GM21381 (cell line): ENCODE measurements around the gene SLC3A2.

Experiments
- ATAC-seq: cut with Tn5 transposase; IDR thresholded peaks from one replicate; pipeline ENCODE4 v1.9.1; 2021; ENCODE audit warnings: mild to moderate bottlenecking, moderate library complexity; ENCODE audit not compliant: unreplicated experiment

The SLC3A2 gene

DNA sequence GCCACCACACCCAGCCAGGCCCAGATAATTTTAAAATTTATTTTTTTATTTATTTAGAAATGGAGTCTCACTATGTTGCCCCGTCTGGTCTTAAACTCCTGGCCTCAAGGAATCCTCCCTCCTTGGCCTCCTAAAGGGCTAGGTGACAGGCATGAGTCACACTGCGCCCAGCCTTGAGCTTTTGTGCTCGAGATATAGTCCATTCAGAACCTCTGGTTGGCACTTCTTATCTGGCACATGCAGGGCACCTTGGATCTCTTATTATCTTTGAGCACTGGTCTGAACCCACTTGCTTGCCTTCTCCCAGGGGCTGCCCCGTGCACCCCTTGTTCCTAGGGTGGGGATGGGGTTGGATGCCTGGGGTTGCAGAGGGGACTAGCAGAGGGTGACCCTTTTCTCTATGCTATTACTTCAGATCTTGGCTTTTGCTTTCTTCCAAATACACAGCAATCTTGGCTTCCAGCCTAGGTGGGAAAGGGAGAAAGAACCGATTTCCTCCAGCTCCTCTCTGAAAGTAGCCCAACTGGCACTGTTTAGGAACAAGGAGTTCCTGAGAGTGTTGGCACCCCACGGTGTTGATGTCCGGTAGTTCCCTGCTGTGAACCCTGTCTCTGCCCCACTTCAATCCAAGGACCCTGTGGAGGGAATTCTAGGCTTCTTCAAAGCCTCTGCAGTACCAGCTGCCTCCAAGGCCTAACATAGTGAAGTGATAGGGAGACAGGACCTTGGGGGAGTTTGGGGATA is 1.3 kb upstream of the SLC3A2 start:
- ATAC-seq: no peak

DNA sequence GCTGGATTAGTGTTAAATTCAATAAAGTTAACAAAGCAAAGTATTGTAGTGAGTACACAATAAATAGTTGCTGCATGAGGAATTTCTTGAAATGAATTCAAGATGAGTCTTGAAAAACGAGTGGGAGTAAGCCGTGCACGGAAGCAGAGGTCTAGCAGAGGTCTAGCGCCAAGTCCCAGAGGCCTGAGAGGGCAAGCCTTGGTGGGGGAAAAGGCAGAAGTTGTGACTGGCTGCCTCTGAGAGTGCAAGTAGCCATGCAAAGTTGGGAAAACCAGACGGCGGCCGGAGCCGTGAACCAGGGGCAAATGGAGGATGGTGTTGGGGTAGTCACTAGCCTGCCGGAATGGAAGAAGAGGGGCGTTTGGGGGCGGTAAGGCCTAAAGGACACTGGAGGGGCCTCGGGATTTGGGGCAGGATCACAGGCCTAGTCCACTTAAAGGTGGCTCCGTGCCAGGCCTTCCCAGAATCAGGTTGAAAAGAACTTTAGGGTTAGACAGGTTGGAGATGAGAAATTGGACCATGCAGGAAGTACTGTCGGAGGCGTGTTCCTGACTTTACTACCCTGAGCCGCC is 379 bp upstream of the SLC3A2 start:
- no peak for ATAC-seq

DNA sequence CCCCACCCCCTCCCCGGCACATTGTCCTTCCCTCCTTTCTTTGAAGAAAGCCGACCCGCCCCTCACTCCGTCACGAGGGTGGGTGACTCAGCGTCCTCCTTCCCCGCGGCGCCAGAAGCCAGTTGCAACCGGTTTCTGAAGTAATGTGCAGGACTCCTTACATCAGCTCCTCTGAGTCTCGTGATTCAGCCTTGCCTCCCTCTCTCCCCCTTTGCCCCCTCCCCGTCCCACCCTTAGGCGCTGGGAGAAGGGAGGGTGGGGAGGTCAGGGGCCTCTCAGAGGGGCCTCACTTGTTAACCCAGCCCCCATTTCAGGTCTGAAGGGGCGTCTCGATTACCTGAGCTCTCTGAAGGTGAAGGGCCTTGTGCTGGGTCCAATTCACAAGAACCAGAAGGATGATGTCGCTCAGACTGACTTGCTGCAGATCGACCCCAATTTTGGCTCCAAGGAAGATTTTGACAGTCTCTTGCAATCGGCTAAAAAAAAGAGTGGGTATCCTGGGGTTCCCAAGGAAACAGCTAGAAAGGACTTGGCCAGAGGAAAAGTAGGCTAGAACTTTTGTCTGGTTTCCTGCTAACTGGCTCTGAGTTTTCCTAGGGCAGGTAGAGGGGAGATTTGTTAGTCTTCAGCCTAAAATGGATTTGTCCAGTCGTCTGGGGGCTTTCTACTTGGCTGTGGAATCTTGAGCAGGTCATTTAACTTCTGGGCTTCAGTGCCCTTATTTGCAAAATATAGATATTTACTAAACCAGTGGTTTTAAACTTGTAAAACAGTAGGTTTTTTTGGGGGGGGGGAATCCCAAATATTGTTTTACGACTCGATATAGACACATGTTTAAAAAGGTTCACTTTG is 1.1 kb downstream of the SLC3A2 start:
- peak; percentile 37 for ATAC-seq

DNA sequence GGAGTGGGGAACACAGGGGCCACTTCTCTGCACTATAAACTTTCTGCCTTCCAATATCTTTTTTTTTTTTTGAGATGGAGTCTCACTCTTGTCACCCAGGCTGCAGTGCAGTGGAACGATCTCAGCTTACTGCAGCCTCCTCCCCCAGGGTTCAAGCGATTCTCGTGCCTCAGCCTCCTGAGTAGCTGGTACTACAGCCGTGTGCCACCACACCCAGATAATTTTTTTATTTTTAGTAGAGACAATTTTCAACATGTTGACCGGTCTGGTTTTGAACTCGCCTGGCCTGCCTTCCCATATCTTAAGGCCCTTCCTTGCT is 1.7 kb downstream of the SLC3A2 start:
- no peak for ATAC-seq

DNA sequence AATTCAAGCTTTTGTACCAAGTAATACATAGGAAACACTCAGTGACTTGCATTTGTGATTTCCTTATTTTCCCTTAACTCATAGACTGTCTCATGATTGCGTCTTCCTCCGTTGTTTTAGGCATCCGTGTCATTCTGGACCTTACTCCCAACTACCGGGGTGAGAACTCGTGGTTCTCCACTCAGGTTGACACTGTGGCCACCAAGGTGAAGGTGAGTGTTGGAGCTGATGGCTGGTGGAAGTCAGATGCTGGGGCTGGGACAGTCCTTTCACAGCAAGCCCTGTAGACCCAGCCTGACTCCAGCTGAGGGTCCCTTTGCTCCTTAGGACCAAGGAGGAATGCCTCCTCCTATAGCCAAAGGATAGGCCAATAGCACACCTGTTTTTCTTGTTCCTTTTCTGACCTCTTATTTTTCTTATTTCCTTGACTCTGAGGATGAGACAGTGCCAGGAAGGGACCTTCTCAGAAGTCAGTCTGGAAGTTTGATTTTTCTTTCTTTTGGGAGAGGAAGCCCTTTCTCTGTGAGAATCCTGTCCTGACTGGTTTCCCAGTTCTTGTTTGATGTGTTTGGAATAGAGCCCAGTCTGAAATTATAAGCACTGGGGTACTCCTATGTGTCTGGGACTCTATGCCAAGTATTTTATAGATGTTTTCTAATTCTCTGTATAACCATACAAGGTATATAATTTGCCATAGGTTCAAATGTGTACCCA is 2.2 kb downstream of the SLC3A2 start:
- no peak for ATAC-seq

GRCh38 chr11:62883673-62884072 is 3.0 kb downstream of the SLC3A2 start:
- ATAC-seq: no peak

DNA sequence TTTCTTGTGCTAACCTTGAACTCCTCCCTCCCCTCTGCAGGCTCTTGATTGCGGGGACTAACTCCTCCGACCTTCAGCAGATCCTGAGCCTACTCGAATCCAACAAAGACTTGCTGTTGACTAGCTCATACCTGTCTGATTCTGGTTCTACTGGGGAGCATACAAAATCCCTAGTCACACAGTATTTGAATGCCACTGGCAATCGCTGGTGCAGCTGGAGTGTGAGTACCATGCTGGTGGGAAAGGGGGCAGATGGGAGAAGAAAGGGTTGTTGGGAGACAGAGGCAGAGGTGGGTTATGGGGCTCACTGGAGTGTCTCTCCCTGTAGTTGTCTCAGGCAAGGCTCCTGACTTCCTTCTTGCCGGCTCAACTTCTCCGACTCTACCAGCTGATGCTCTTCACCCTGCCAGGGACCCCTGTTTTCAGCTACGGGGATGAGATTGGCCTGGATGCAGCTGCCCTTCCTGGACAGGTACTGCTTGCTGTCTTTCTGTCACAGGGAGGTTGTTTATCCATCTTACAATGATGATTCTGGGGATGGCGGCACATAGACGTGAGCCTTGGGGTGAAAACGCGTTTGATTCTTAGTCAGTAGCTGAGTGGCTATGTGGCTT is 4.5 kb downstream of the SLC3A2 start:
- ATAC-seq: no peak

GRCh38 chr11:62888406-62888805 is 7.7 kb downstream of the SLC3A2 start:
- no peak for ATAC-seq

GRCh38 chr11:62889126-62889483 is 8.4 kb downstream of the SLC3A2 start:
- ATAC-seq: no peak

DNA sequence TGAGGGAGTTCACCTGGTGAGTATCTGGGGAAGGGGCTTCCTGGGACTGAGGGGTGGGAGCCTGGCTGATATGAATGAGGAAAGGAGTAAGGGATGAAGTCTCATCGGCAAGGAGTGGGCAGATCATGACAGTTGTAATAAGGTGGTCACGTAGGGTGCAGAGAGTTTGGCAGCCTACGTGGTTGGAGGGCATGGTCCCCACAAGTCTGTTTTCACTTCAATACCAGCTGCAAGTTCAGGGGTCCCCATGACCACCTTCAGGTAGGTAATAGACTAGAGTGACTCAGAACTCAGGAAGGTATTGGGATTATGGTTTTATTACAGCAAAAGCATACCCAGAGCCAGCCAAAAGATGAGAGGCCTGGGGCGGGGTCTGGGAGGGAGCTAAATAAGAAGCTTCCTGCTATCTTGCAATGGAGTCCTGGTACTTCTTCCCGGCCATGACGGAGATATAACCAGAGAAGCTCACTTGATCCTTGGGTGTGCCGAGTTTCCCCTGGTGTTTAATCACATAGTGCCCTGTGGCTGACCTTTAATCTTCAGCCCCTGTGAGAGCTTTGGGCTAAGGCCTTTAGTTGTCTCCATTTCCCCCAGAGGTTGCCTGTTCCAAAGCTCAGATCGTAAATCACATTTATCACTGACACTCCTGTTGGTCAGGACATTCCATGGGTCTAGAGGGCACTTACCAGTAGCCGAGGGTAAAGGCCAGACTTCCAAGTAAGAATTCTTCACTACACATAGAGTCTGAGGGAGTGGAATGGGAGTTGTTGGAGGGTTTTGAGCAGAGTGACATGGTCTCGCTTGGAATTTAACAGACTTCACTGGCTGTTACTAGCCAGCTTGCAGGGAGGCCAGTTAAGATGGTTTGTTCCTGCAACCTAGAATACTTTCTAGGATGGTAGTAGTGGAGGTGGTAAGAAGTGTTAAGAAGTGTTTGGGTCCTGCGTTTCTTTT is 9.1 kb downstream of the SLC3A2 start:
- ATAC-seq: no peak

DNA sequence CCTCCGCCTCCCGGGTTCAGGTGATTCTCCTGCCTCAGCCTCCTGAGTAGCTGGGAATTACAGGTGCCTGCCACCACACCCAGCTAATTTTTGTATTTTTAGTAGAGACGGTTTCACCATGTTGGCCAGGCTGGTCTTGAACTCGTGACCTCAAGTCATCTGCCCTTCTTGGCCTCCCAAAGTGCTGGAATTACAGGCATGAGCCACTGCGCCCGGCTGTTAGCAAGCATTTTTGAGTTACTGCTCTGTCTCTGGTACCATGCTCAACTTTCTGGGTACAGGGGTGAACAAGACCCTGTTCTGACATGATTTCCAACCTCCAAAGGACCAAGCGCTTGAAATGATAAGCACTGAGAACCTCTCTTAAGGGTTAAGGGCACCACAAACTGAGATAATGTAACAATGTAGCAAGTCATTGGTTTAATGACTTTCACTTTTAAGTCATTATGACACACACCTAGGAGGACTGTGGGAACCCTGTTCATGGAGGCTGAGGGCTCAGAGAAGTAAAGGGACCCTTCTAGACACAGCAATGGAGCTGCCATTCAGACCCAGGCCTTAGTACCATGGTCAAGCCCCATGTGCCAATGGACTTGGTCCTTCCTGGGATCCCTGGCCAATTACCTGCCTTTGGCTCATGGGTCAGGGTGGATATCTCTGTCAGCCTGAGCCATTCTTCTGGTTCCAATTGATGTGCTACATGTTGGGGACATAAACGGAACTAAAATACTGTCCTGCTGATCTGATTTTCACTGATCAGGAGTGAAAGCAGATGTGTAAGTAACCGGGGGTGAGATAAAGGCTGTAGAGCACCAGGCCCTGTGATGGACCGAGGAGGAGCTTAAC is 11.6 kb downstream of the SLC3A2 start:
- no peak for ATAC-seq

- ATAC-seq: no peak
Measured at GRCh38 chr11:62895501-62895900, 14.8 kb downstream of the SLC3A2 start.

- ATAC-seq: no peak
Measured at GRCh38 chr11:62896049-62896448, 15.4 kb downstream of the SLC3A2 start.

DNA sequence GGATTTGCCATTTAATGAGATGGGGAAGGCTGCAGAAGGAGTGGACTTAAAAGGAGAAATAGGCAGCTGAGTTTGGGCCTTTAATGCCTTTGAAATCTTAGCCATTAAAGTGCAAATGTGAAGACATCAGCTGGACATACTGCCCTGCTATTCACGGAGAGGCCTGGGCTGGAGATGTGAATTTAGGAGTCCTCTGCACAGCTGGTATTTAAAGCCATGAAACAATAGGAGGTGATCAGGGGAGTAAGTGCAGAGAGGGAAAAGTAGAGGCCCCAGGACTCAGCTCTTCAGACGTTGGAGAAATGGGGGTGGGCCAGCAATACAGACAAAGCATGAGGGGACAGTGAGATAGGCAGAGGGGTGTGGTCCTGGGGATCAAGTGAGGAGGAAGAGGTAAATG is 16.6 kb downstream of the SLC3A2 start:
- no peak for ATAC-seq

DNA sequence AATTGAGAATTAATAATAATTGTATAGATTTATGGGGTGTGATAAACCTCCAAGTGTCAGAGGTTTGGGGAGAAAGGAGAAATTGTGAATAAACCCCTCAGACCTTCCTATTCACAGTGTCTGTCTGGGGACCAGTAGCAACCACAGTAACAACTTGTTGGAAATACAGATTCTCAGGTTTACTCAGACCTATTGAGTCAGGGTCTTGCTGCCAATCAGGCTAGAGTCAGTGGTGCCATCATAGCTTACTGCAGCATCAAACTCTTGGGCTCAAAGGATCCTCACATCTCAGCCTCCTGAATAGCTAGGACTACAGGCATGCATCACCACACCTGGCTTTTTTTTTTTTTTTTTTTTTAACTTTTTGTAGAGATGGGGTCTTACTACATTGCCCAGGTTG is 17.3 kb downstream of the SLC3A2 start:
- no peak for ATAC-seq

- ATAC-seq: no peak
Measured at GRCh38 chr11:62902932-62903331, 22.2 kb downstream of the SLC3A2 start.

GRCh38 chr11:62905296-62905695 is 24.6 kb downstream of the SLC3A2 start:
- ATAC-seq: no peak

DNA sequence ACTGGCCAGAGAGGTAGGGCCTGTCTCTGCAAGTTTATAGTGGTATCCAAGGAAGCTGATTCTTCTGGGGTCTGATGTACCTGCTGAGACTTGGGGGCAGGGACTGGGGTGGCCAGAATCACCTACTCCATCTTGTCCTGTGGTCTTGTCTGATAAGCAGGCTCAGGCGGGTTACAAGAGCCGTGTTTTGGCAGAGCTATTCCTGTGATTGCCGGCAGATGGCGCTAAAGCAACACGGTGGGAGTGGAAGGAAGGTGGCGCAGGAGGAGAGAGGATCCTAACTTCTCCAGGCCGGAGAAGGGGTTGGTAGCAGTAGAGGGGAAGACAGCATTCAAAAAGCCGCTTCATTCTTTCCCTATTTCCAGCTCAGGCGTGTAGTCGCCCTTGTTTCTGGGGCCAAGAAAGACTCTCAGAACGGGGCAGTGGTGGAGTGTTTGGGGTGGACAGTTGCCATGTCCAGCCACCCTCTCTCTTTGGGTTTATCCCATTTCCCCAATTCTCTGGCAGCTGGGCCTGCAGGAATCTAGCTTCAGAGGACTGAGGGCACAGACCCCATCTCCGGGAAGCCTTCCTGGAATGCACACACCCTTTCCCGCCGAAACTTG is 25.3 kb downstream of the SLC3A2 start:
- no peak for ATAC-seq
